Fibroblast of pulmonary artery (primary cell): ENCODE measurements around the gene RHOF.

Experiments used
- DNase-seq: peaks from one replicate; pipeline ENCODE4 v3.0.0-alpha.2; 2010; ENCODE audit warnings: low read depth
- H3K4me3 ChIP-seq: replicated peaks from 2 replicates; pipeline ENCODE4 v1.5.1; 2011; ENCODE audit warnings: low read depth, mild to moderate bottlenecking, control low read depth, low read length, moderate library complexity
- CTCF ChIP-seq: IDR thresholded peaks from 2 replicates; pipeline ENCODE4 v1.5.1; 2011; ENCODE audit warnings: mild to moderate bottlenecking, control low read depth, low read length, inconsistent platforms; ENCODE audit errors: missing control alignments

Gene RHOF

GRCh38 chr12:121793440-121793837 lies at the start of gene RHOF:
Gene RHOF, minus strand, starts transcription at chr12:121793688. Its CDS starts 55 bp downstream, at chr12:121793633.
- peak within 1 kb of the TSS; percentile 54 for H3K4me3 ChIP-seq
- no peak for TF ChIP-seq CTCF
- DNase-seq = no peak

- no peak for TF ChIP-seq CTCF
- peak overlapping the region; percentile 75 for H3K4me3 ChIP-seq
- no peak for DNase-seq
Observed at GRCh38 chr12:121839993-121840761, 46.7 kb upstream of the RHOF start.

GRCh38 chr12:121839106-121839992 lies 45.9 kb upstream of the RHOF start:
- peak; percentile 46 for TF ChIP-seq CTCF
- peak; percentile 99 for DNase-seq
- H3K4me3 ChIP-seq = peak overlapping the region; percentile 75

GRCh38 chr12:121838126-121838525 lies 44.6 kb upstream of the RHOF start:
- no peak for TF ChIP-seq CTCF
- DNase-seq = no peak
- H3K4me3 ChIP-seq = no peak overlapping the region

GRCh38 chr12:121837680-121838079 lies 44.2 kb upstream of the RHOF start:
- H3K4me3 ChIP-seq = no peak overlapping the region
- DNase-seq = peak; percentile 13
- peak; percentile 1 for TF ChIP-seq CTCF

- no peak for TF ChIP-seq CTCF
- no peak for DNase-seq
- no peak overlapping the region for H3K4me3 ChIP-seq
Observed at GRCh38 chr12:121831571-121832245, 38.2 kb upstream of the RHOF start.
